HepG2 (cell line): ENCODE results near the gene KCNQ2. TPM values are rescaled to one million over a fixed set of nuclear protein-coding genes. Genes with fewer than 3 reads are reported as not detected.
A peak's percentile ranks its signal among the peaks of the same experiment; 100 is the strongest.

Experiments
- ATAC-seq: fragments of 200-7000 bp; cut with Tn5 transposase; 3 replicates; pipeline ENCODE4 v1.9.1; 2020; ENCODE audit warnings: mild to moderate bottlenecking, moderate library complexity
- BruUV-seq: library from RNA; stranded (reverse); fragments of 400-500 nt; replicated peaks from 2 replicates; lab custom pipeline; 2021; lab: Mats Ljungman, UMichigan
- CTCF ChIA-PET: fragments of 300-600 bp; formaldehyde crosslinking; extraction: SDS; loops from one replicate; lab custom pipeline; 2021; ENCODE audit warnings: low total read pairs, inconsistent platforms, low intra/inter-chr PET ratio; lab: Yijun Ruan, JAX
- POLR2A ChIA-PET: fragments of 350-600 bp; sonication (Branson Sonifier 250); formaldehyde crosslinking; loops from one replicate; lab custom pipeline; 2020; ENCODE audit warnings: antibody characterized with exemption, inconsistent platforms; lab: Yijun Ruan, JAX
- DNase-seq: peaks from one replicate; pipeline ENCODE4 v3.0.0-alpha.2; 2015; ENCODE audit warnings: low spot score
- FAIRE-seq: peaks from 3 replicates; lab custom pipeline; 2011; peaks lifted over from hg19 to GRCh38; lab: Jason Lieb, UNC
- H2AFZ ChIP-seq: one replicate; pipeline ENCODE4 v1.6.1; 2011; ENCODE audit warnings: low read length, inconsistent platforms
- H3K27ac ChIP-seq: fragments of 300-600 bp; 3 replicates; pipeline ENCODE4 v1.8.0; 2011; ENCODE audit warnings: mixed run types, mild to moderate bottlenecking, mixed read lengths, low read length, inconsistent platforms; ENCODE audit not compliant: insufficient read depth; ENCODE audit errors: extremely low read length
- H3K27me3 ChIP-seq, 2 experiments: fragments of 200-600 bp in 1 of 2; 2 replicates in 1 of 2; 3 replicates in 1 of 2; pipeline versions ENCODE4 v1.6.0 to v1.8.0; 2011; ENCODE audit warnings: low read length in 2 of 2, mild to moderate bottlenecking in 2 of 2, moderate library complexity in 2 of 2, inconsistent platforms in 1 of 2; ENCODE audit not compliant: insufficient read depth in 2 of 2, control insufficient read depth in 1 of 2
- H3K36me3 ChIP-seq, 2 experiments: fragments of 200-600 bp in 1 of 2; replicated peaks in 1 of 2; 2 replicates in 1 of 2; 3 replicates in 1 of 2; pipeline versions ENCODE4 v1.5.1 to v1.8.0; 2011; ENCODE audit warnings: low read length in 2 of 2, inconsistent platforms in 1 of 2; ENCODE audit not compliant: insufficient read depth in 2 of 2, control insufficient read depth in 1 of 2
- H3K4me1 ChIP-seq: 2 replicates; pipeline ENCODE4 v1.5.1; 2012; ENCODE audit warnings: low read length, inconsistent platforms; ENCODE audit not compliant: insufficient read depth
- H3K4me2 ChIP-seq: 2 replicates; pipeline ENCODE4 v1.6.0; 2011; ENCODE audit warnings: low read depth, low read length, inconsistent platforms
- H3K4me3 ChIP-seq, 3 experiments: fragments of 200-600 bp in 1 of 3; sonication (generic), shearing (Covaris generic) in 1 of 3; replicated peaks in 1 of 3; 2 replicates each; pipeline ENCODE4 v1.5.1; 2011 to 2016; ENCODE audit warnings: low read length in 3 of 3, inconsistent platforms in 2 of 3, low read depth in 2 of 3, mild to moderate bottlenecking in 2 of 3, control low read depth in 1 of 3, mixed read lengths in 1 of 3; ENCODE audit not compliant: insufficient read depth in 1 of 3
- H3K79me2 ChIP-seq: one replicate; pipeline ENCODE4 v1.6.1; 2011; ENCODE audit warnings: low read length, inconsistent platforms; ENCODE audit not compliant: insufficient read depth
- H3K9ac ChIP-seq: 2 replicates; pipeline ENCODE4 v1.6.0; 2011; ENCODE audit warnings: mild to moderate bottlenecking, low read depth, low read length, inconsistent platforms; ENCODE audit not compliant: insufficient read depth
- H3K9me3 ChIP-seq: 2 replicates; pipeline ENCODE4 v1.5.1; 2012; ENCODE audit warnings: mild to moderate bottlenecking, low read length
- H4K20me1 ChIP-seq: 2 replicates; pipeline ENCODE4 v1.6.0; 2011; ENCODE audit warnings: inconsistent platforms, mild to moderate bottlenecking, low read length, moderate library complexity; ENCODE audit not compliant: insufficient read depth
- FOSL1 ChIP-seq: sonication (generic); formaldehyde crosslinking; IDR thresholded peaks from 2 replicates; pipeline ENCODE4 v1.9.0; 2021; ENCODE audit warnings: missing genetic modification reagents, borderline replicate concordance
- HINFP ChIP-seq: sonication (generic); formaldehyde crosslinking; IDR thresholded peaks from 2 replicates; pipeline ENCODE4 v1.4.0; 2020; ENCODE audit warnings: low read depth, mild to moderate bottlenecking, missing genetic modification reagents
- MTF2 ChIP-seq: sonication (generic); formaldehyde crosslinking; IDR thresholded peaks from 2 replicates; pipeline ENCODE4 v1.5.0; 2020; ENCODE audit warnings: missing genetic modification reagents, borderline replicate concordance
- ZNF33B ChIP-seq: sonication (generic); formaldehyde crosslinking; IDR thresholded peaks from 2 replicates; pipeline ENCODE4 v1.5.1; 2020; ENCODE audit warnings: mild to moderate bottlenecking, missing genetic modification reagents
- ZNF503 ChIP-seq: sonication (generic); formaldehyde crosslinking; IDR thresholded peaks from 2 replicates; pipeline ENCODE4 v1.4.0; 2020; ENCODE audit warnings: missing genetic modification reagents
- ZNF768 ChIP-seq: sonication (generic); formaldehyde crosslinking; IDR thresholded peaks from 2 replicates; pipeline ENCODE4 v1.4.0; 2020; ENCODE audit warnings: missing genetic modification reagents
- WGBS: methylation state at CpG from one replicate; pipeline ENCODE4 v1.1.6; 2017; ENCODE audit warnings: low lambda C conversion rate; 5-methylcytosine and 5-hydroxymethylcytosine counted together
- in situ Hi-C: cut with HindIII; loops from 2 replicates; pipeline ENCODE4 v1.10.0; 2017; ENCODE audit warnings: low pct_unique_long_range_greater_than_20kb; ENCODE audit not compliant: extremely low pct_ligation_motif_present
- intact Hi-C: fragments of 100-400 bp; cut with micrococcal nuclease; formaldehyde crosslinking; loops from one replicate; pipeline ENCODE4 v1.10.0; 2022; ENCODE audit not compliant: unreplicated experiment
- polyA plus RNA-seq, 8 experiments: library from polyadenylated mRNA; depleted of rRNA in 3 of 8; stranded (reverse) in 7 of 8; unstranded in 1 of 8; fragments of >200 nt; fragmentation: Illumina TruSeq in 4 of 8; extraction: Trizol in 4 of 8; gene quantifications; 2 replicates each; pipeline versions ENCODE4 v1.2.1 to v1.2.3, GENCODE V29; 2011 to 2016; ENCODE audit warnings: low read depth in 4 of 8, missing spikeins in 1 of 8, mixed read lengths in 1 of 8; ENCODE audit not compliant: insufficient read depth in 1 of 8
- total RNA-seq, 5 experiments: library from RNA; depleted of rRNA; stranded (reverse); fragments of >200 nt; fragmentation: Illumina TruSeq; extraction: Trizol; gene quantifications; 2 replicates each; pipeline ENCODE4 v1.2.3, GENCODE V29; 2016; ENCODE audit warnings: low read depth in 1 of 5

The KCNQ2 gene
- total and polyA plus RNA-seq, 2 of the 13 experiments (the other 11 are each of a cell fraction or from before 2014, with no cell fraction given): not detected

GRCh38 chr20:63408684-63409046, 63.8 kb downstream of the KCNQ2 start:
- CTCF ChIA-PET: no interaction called here

More at GRCh38 chr20:63408684-63409046, 63.8 kb downstream of the KCNQ2 start:
- no peak overlapping the region for H3K4me2 ChIP-seq
- ATAC-seq (no peak), DNase-seq (no peak), FAIRE-seq (no peak)
- H3K9me3 ChIP-seq: no peaks in the 10 kb centered on the region
- no peak overlapping the region for H3K9ac ChIP-seq
- H3K36me3 ChIP-seq: no peaks in the 10 kb centered on the region
- in situ Hi-C loops (no loop called here), intact Hi-C loops (no loop called here)
- no peaks in the 10 kb centered on the region; the same call in 1 of the 2 replicates for H3K4me1 ChIP-seq
- no TSS peak for BruUV-seq
- no peak overlapping the region for H3K27ac ChIP-seq
- WGBS: 33% methylated on average over 21 of the region's 21 CpGs
- POLR2A ChIA-PET: no interaction called here
- H4K20me1 ChIP-seq: peaks cover 6% of the 10 kb centered on the region; the same call in 1 of the 2 replicates
- H3K4me3 ChIP-seq: no peak overlapping the region
- peaks cover 48 to 94% of the 10 kb centered on the region in 2 experiments for H3K27me3 ChIP-seq
- no peaks in the 10 kb centered on the region for H3K79me2 ChIP-seq
- H2AFZ ChIP-seq: no peak overlapping the region
- TF ChIP-seq HINFP (no peak), ZNF768 (CRISPR knock-in tag) (no peak), ZNF503 (CRISPR knock-in tag) (no peak), MTF2 (CRISPR knock-in tag) (peak; percentile 35; the same call in 1 of the 2 replicates), ZNF33B (CRISPR knock-in tag) (no peak), FOSL1 (no peak)
- TF ChIP-seq, all 625 proteins: peak for 1
